GM12801 (cell line): ENCODE results near the gene HYOU1.

Experiments used
- TF ChIP-seq, protein P1 (sequence below): IDR thresholded peaks from one replicate; pipeline ENCODE4 v1.5.1; 2011; ENCODE audit warnings: control low read depth; ENCODE audit not compliant: insufficient read length; ENCODE audit errors: extremely low read depth

HYOU1 gene

DNA sequence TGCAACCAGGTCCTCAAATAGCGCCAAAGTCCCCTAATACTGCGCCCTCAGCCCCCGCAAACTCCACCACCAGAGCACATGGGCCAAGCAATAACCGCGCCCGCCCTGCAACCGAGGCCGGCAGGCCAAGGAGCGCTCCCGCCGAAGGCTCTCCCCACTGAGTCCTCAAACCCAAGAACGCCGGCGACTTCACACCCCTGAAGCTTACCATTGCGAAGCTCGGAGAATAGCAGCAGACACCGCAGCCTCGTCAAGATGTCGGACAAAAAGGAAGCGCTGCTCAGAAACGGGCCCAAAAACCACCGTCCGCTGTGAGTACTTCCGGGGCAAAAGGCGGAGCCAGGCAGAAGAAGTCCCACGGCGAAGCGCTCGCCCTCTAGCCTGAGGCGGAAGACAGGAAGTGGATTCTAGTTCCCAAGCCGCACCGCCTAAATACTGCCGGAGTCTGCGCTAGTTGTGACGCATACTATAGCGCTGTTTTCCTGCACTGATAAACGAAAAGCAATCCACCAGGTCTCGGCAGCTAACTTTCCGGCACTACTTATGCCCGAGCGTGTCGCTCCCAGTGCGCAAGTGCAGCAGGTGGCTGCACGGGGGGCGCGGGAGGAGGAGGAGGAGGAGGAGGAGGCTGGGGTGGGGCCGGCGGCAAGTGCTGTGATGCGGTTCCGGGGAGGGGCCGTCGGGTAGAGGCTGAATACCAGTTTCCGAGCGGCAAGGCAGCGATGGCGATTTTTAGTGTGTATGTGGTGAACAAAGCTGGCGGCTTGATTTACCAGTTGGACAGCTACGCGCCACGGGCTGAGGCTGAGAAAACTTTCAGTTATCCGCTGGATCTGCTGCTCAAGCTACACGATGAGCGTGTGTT, 38.7 kb downstream of the HYOU1 start, which contains the start of the genes RPS25 and TRAPPC4:
Gene RPS25, minus strand, starts transcription at position 270 of the 865 bp plus-strand sequence. Its CDS starts 59 bp downstream, at position 211.
Gene TRAPPC4, plus strand, starts transcription at position 693 of the 865 bp plus-strand sequence. Its CDS starts 30 bp downstream, at position 723.
- TF ChIP-seq, protein P1, sequence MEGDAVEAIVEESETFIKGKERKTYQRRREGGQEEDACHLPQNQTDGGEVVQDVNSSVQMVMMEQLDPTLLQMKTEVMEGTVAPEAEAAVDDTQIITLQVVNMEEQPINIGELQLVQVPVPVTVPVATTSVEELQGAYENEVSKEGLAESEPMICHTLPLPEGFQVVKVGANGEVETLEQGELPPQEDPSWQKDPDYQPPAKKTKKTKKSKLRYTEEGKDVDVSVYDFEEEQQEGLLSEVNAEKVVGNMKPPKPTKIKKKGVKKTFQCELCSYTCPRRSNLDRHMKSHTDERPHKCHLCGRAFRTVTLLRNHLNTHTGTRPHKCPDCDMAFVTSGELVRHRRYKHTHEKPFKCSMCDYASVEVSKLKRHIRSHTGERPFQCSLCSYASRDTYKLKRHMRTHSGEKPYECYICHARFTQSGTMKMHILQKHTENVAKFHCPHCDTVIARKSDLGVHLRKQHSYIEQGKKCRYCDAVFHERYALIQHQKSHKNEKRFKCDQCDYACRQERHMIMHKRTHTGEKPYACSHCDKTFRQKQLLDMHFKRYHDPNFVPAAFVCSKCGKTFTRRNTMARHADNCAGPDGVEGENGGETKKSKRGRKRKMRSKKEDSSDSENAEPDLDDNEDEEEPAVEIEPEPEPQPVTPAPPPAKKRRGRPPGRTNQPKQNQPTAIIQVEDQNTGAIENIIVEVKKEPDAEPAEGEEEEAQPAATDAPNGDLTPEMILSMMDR = no peak

DNA sequence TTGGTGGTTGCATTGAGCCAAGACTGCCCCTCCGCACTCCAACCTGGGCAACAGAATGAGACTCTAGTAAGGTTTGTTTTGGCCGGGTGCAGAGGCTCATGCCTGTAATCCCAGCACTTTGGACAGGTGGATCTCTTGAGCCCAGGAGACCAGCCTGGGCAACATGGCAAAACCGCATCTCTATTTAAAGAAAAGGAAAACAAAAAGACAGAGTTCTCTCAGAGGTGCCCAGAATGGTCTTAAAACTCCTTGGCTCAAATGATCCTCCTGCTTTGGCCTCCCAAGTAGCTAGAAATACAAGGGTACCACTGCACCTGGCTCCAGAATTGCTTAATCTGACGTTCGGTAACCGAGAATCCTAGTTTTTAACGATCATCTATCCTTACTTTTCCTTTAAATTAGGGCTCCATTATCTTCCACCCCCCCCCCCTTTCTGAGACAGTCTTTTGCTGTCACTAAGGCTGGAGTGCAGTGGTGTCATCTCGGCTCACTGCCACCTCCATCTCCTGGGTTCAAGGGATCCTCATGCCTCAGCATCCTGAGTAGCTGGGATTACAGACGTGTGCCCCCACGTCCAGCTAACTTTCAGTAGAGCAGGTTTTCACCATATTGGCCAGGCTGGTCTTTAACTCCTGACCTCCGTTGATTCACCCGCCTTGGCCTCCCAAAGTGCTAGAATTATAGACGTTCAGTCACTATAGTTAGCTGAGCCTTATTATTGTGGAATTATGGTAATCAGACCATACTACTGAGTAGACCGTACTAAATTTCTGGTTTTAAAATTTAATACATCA, 40.6 kb downstream of the HYOU1 start:
- TF ChIP-seq, protein P1 = no peak

DNA sequence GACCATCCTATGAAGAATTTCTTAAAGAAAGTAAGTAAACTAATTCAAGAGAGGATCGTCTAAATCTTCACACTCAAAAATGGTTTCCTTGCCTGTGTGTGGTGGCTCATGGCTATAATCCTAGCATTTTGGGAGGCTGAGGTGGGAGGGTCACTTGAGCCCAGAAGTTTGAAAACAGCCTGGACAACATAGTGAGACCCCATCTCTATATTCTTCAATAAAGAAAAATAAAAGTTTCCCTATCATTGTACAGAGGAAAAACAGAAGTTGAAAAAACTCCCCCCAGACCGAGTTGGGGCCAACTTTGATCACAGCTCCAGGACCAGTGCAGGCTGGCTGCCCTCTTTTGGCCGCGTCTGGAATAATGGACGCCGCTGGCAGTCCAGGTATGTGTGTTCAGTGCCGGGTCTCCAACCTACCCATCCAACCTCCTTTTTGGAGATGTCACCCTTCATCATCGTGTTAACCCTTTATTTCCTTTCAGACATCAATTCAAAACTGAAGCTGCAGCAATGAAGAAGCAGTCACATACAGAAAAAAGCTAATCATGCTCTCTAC, 41.9 kb downstream of the HYOU1 start:
- TF ChIP-seq, protein P1 = no peak

DNA sequence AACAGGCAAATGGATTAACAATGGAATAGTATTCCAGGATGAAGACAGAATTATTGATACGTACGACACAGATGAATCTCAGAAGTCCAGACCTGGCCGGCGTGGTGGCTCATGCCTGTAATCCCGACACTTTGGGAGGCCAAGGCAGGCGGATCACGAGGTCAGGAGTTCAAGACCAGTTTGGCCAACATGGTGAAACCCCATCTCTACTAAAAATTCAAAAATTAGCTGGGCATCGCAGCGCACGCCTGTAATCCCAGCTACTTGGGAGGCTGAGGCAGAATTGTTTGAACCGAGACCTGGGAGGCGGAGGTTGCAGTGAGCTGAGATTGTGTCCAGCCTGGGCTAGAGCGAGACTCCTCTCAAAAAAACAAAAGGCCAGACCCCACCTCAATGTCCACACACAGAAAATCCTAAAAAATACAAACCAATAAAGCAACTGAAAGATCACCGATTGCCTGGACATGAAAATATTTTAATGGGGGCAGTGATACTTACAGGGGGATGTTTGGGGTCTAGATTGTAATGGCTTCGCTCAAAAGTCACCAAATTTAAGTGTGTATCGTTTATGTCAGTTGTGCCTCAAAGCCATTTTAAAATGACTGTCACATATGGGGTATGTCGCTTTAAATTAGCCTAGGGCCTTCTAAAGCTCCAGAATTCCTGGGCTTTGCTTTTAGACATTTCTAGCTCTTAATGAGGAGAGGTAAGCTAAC, 42.6 kb downstream of the HYOU1 start:
- TF ChIP-seq, protein P1 = no peak

DNA sequence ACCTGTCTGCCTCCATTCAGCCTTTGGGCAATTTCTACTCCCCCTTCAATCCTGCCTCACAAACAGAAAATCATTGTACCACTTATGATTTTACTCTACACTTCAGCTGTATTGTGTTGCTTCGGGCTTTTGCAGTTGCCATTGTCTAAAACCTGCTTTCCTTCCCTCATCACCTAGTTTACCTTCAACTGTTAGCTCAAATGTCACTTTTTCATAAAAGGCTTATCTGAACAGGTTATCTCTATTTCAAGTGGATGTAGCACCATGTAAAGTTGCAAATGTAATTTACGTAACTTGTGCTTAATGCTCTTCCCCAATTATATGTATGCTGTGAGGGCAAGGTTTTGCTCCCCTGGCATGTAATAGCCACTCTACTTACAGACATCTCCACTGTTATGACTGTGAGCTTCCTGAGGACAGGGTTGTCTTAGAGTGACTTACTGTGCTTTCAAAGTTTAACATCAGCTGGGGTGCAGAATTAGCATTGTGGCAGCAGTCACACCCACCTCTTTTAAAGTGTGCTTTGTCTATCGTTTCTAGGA, 44.3 kb downstream of the HYOU1 start:
- TF ChIP-seq, protein P1 = no peak

DNA sequence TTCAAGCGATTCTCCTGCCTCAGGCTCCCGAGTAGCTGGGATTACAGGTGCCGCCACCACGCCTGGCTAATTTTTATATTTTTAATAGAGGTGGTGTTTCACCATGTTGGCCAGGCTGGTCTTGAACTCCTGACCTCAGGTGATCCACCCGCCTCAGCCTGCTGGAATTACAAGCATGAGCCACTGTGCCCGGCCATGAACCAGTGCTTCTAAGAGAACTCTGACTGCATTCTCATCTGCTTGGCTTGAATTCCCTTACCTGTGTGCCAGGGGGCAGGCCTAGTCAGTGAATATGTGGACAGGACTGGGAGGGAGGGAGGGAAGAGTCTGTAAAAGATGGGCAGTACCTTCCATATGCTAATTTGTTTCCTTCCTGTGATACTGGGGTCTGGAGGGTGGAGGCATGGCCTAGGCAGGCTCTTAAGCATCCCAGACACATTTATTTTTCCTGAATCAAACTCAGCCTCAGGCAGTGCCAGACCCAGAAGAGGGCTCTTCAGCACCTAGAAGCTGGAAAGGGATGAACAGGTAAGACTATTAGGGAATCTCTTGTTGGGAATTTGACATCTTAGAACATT, 45.4 kb downstream of the HYOU1 start:
- TF ChIP-seq, protein P1 = no peak
